GM23248 (cell line): ENCODE results near the gene SGCG.

Source experiments
- EZH2 ChIP-seq: fragments of 200-600 bp; sonication (generic); IDR thresholded peaks from 2 replicates; pipeline ENCODE4 v1.6.1; 2018; ENCODE audit warnings: antibody characterized with exemption, mild to moderate bottlenecking; ENCODE audit not compliant: insufficient read depth, poor library complexity, severe bottlenecking
- EZH2phosphoT487 ChIP-seq: fragments of 200-600 bp; sonication (generic); IDR thresholded peaks from 2 replicates; pipeline ENCODE4 v1.6.1; 2018; ENCODE audit warnings: antibody characterized with exemption, moderate library complexity, mild to moderate bottlenecking, low read depth; ENCODE audit not compliant: insufficient read depth

DNA sequence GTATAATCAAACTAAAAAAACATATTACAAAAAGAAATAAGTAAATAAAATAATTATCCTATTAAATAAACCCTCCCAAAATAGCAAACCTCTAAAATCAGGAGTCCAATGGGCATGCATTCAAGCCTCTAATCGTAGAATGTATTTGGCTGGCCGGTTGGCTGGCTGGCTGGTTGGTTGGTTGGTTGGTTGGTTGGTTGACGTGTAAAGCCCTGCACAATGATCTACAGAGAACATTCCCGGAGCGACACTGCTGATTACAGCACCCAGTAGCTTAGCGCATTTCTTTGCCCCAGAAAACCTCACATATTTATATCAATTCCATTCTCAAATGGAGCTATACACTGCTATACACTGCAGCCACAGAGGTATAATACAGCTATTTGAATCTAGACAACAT, 187.1 kb downstream of the SGCG start:
- no peak for TF ChIP-seq EZH2
- TF ChIP-seq EZH2phosphoT487, result no peak
